IMR-90 (cell line): Measurements from ENCODE around the gene USP25. TPM values are rescaled to one million over a fixed set of nuclear protein-coding genes. Genes with fewer than 3 reads are reported as not detected.

Source experiments
- ATAC-seq: fragments of 200-7000 bp; cut with Tn5 transposase; 2 replicates; pipeline ENCODE4 v1.9.1; 2020; ENCODE audit warnings: low read depth, mild to moderate bottlenecking, moderate library complexity
- BruUV-seq: library from RNA; stranded (reverse); fragments of 400-500 nt; replicated peaks from 2 replicates; lab custom pipeline; 2021; lab: Mats Ljungman, UMichigan
- CTCF ChIA-PET: fragments of 300-600 bp; formaldehyde crosslinking; extraction: SDS; loops from one replicate; lab custom pipeline; 2021; ENCODE audit warnings: antibody characterized with exemption; lab: Yijun Ruan, JAX
- POLR2A ChIA-PET: fragments of 300-600 bp; sonication (Branson Sonifier 250); formaldehyde crosslinking; loops from one replicate; lab custom pipeline; 2022; ENCODE audit warnings: antibody characterized with exemption; ENCODE audit not compliant: unreplicated experiment; lab: Charles Lee
- DNase-seq: peaks from one replicate; pipeline ENCODE4 v3.0.0; 2013
- H2AFZ ChIP-seq: replicated peaks from 2 replicates; pipeline ENCODE3; 2013; ENCODE audit warnings: low read length, mild to moderate bottlenecking; ENCODE audit not compliant: poor library complexity
- H2AK5ac ChIP-seq: 2 replicates; pipeline ENCODE4 v1.6.1; 2013; ENCODE audit warnings: low read depth, low read length, inconsistent platforms
- H2AK9ac ChIP-seq: replicated peaks from 2 replicates; pipeline ENCODE3; 2013; ENCODE audit warnings: mild to moderate bottlenecking, low read depth, low read length, moderate library complexity; ENCODE audit not compliant: poor library complexity
- H2BK120ac ChIP-seq: 2 replicates; pipeline ENCODE4 v1.6.1; 2013; ENCODE audit warnings: low read depth, low read length, inconsistent platforms
- H2BK15ac ChIP-seq: 3 replicates; pipeline ENCODE4 v1.6.1; 2013; ENCODE audit warnings: low read depth, low read length, inconsistent platforms
- H2BK20ac ChIP-seq: 2 replicates; pipeline ENCODE4 v1.6.1; 2013; ENCODE audit warnings: low read depth, mild to moderate bottlenecking, inconsistent platforms, low read length, moderate library complexity
- H2BK5ac ChIP-seq: 2 replicates; pipeline ENCODE4 v1.6.1; 2013; ENCODE audit warnings: mild to moderate bottlenecking, low read depth, low read length, inconsistent platforms; ENCODE audit not compliant: poor library complexity, severe bottlenecking
- H3K14ac ChIP-seq: replicated peaks from 2 replicates; pipeline ENCODE4 v1.6.1; 2013; ENCODE audit warnings: low read depth, low read length, inconsistent platforms
- H3K18ac ChIP-seq: 2 replicates; pipeline ENCODE4 v1.6.1; 2013; ENCODE audit warnings: low read depth, low read length, control low read depth
- H3K23ac ChIP-seq: 2 replicates; pipeline ENCODE4 v1.6.1; 2013; ENCODE audit warnings: low read depth, low read length, inconsistent platforms
- H3K27ac ChIP-seq: 2 replicates; pipeline ENCODE4 v1.5.1; 2013; ENCODE audit warnings: mild to moderate bottlenecking, control low read depth, low read length; ENCODE audit not compliant: insufficient read depth
- H3K27me3 ChIP-seq: 2 replicates; pipeline ENCODE4 v1.6.1; 2013; ENCODE audit warnings: low read length; ENCODE audit not compliant: control insufficient read depth, insufficient read depth
- H3K36me3 ChIP-seq: 2 replicates; pipeline ENCODE4 v1.6.1; 2013; ENCODE audit warnings: low read length, mixed read lengths; ENCODE audit not compliant: control insufficient read depth, insufficient read depth
- H3K4ac ChIP-seq: 2 replicates; pipeline ENCODE4 v1.6.1; 2013; ENCODE audit warnings: low read depth, low read length, inconsistent platforms
- H3K4me1 ChIP-seq: 2 replicates; pipeline ENCODE4 v1.6.1; 2013; ENCODE audit warnings: low read length, mixed read lengths; ENCODE audit not compliant: control insufficient read depth, insufficient read depth
- H3K4me2 ChIP-seq: 2 replicates; pipeline ENCODE4 v1.6.1; 2013; ENCODE audit warnings: low read depth, mild to moderate bottlenecking, control low read depth, low read length, moderate library complexity
- H3K4me3 ChIP-seq: 2 replicates; pipeline ENCODE4 v1.5.1; 2013; ENCODE audit warnings: low read depth, mild to moderate bottlenecking, control low read depth, low read length, moderate library complexity; ENCODE audit not compliant: insufficient read depth
- H3K56ac ChIP-seq: 2 replicates; pipeline ENCODE4 v1.6.1; 2013; ENCODE audit warnings: low read length, inconsistent platforms; ENCODE audit not compliant: insufficient read depth; ENCODE audit errors: extremely low read depth
- H3K79me1 ChIP-seq, 2 experiments: 2 replicates each; pipeline ENCODE4 v1.6.1; 2013; ENCODE audit warnings: low read length in 2 of 2, inconsistent platforms in 1 of 2, low read depth in 1 of 2
- H3K9ac ChIP-seq: 2 replicates; pipeline ENCODE4 v1.6.1; 2013; ENCODE audit warnings: low read depth, low read length, control low read depth
- H3K9me1 ChIP-seq: 2 replicates; pipeline ENCODE4 v1.6.1; 2013; ENCODE audit warnings: low read length, inconsistent platforms; ENCODE audit not compliant: insufficient read depth
- H3K9me3 ChIP-seq: 2 replicates; pipeline ENCODE4 v1.6.1; 2013; ENCODE audit warnings: low read length; ENCODE audit not compliant: control insufficient read depth, insufficient read depth
- H4K20me1 ChIP-seq: 2 replicates; pipeline ENCODE4 v1.6.1; 2013; ENCODE audit warnings: low read length, inconsistent platforms; ENCODE audit not compliant: insufficient read depth
- H4K5ac ChIP-seq: 2 replicates; pipeline ENCODE4 v1.6.1; 2013; ENCODE audit warnings: mild to moderate bottlenecking, low read depth, low read length, control low read depth
- H4K8ac ChIP-seq, 2 experiments: 2 replicates each; pipeline ENCODE4 v1.6.1; 2013; ENCODE audit warnings: low read depth in 2 of 2, low read length in 2 of 2, control low read depth in 1 of 2, inconsistent platforms in 1 of 2
- H4K91ac ChIP-seq: 2 replicates; pipeline ENCODE4 v1.6.1; 2013; ENCODE audit warnings: low read depth, low read length, inconsistent platforms; ENCODE audit not compliant: insufficient read depth
- CEBPB ChIP-seq: IDR thresholded peaks from 2 replicates; pipeline ENCODE4 v1.6.1; 2012; ENCODE audit warnings: low read depth, low read length, improper control_type of control experiment
- ELK1 ChIP-seq: fragments of 150-350 bp; IDR thresholded peaks from 2 replicates; pipeline ENCODE4 v1.6.1; 2016; ENCODE audit warnings: low read depth, mild to moderate bottlenecking, low read length, moderate library complexity, borderline replicate concordance
- MAFK ChIP-seq: IDR thresholded peaks from 2 replicates; pipeline ENCODE4 v1.6.1; 2012; ENCODE audit warnings: low read depth, low read length, improper control_type of control experiment
- MXI1 ChIP-seq: IDR thresholded peaks from 2 replicates; pipeline ENCODE4 v1.6.1; 2012; ENCODE audit warnings: low read depth, mild to moderate bottlenecking, low read length, moderate library complexity, borderline replicate concordance
- NFE2L2 ChIP-seq: fragments of 150-350 bp; IDR thresholded peaks from 2 replicates; pipeline ENCODE4 v1.6.1; 2016; ENCODE audit warnings: low read depth, mild to moderate bottlenecking, low read length
- RFX5 ChIP-seq: IDR thresholded peaks from 2 replicates; pipeline ENCODE4 v1.8.0; 2012; ENCODE audit warnings: low read depth, mild to moderate bottlenecking, low read length, moderate library complexity
- WGBS, 2 experiments: methylation state at CpG; one replicate each; pipeline versions ENCODE4 v1.1.5 to v1.1.7; 2013; ENCODE audit warnings: missing lambda C conversion rate in 2 of 2; ENCODE audit not compliant: insufficient read length in 1 of 2; ENCODE audit errors: extremely low coverage in 2 of 2; 5-methylcytosine and 5-hydroxymethylcytosine counted together
- dilution Hi-C: fragments of 300-500 bp; cut with HindIII; formaldehyde crosslinking; loops from one replicate; pipeline ENCODE4 v1.14.3; 2018; ENCODE audit warnings: low sequenced_read_pairs; ENCODE audit not compliant: unreplicated experiment
- in situ Hi-C: fragments of 300-500 bp; cut with MboI; formaldehyde crosslinking; loops from 3 replicates; pipeline ENCODE4 v1.14.3; 2019; ENCODE audit warnings: low sequenced_read_pairs, inconsistent platforms, mixed read lengths
- intact Hi-C: fragments of 100-400 bp; cut with micrococcal nuclease; formaldehyde crosslinking; loops from 2 replicates; pipeline ENCODE4 v1.10.0; 2022
- polyA plus RNA-seq, 3 experiments: library from polyadenylated mRNA; depleted of rRNA; stranded (reverse); fragments of >200 nt; gene quantifications; 2 replicates each; pipeline ENCODE4 v1.2.3, GENCODE V29; 2012; ENCODE audit warnings: low replicate concordance in 1 of 3
- total RNA-seq: library from RNA; depleted of rRNA; stranded (reverse); fragments of >200 nt; gene quantifications from 2 replicates; pipeline ENCODE4 v1.2.3, GENCODE V29; 2012

Gene USP25
- total and polyA plus RNA-seq, 2 of the 4 experiments (the other 2 are of a cell fraction), result 9.3 to 23.3 TPM

GRCh38 chr21:15761507-15762100 lies 31.8 kb downstream of the USP25 start:
- Histone ChIP-seq H4K91ac (no peak overlapping the region), H3K4ac (no peak overlapping the region), H3K9me3 (no peaks in the 10 kb centered on the region), H2BK20ac (no peak overlapping the region), H3K4me2 (no peak overlapping the region), H4K8ac (no peak overlapping the region), H3K36me3 (no peaks in the 10 kb centered on the region), H2AFZ (no peak overlapping the region), H3K4me1 (no peaks in the 10 kb centered on the region; the same call in 1 of the 2 replicates), H2BK5ac (no peak overlapping the region), H2AK9ac (no peak overlapping the region), H4K20me1 (peaks cover 3% of the 10 kb centered on the region; the same call in 1 of the 2 replicates), H3K56ac (no peak overlapping the region), H3K27ac (no peak overlapping the region), H3K79me1 (peaks cover 29 to 47% of the 10 kb centered on the region in 2 experiments), H4K5ac (no peak overlapping the region), H2BK120ac (no peak overlapping the region), H3K14ac (no peak overlapping the region), H3K4me3 (no peak overlapping the region), H3K18ac (no peak overlapping the region), H2BK15ac (no peak overlapping the region), H3K9me1 (peaks cover 4% of the 10 kb centered on the region; the same call in 1 of the 2 replicates), H2AK5ac (no peak overlapping the region), H3K23ac (no peak overlapping the region), H3K9ac (no peak overlapping the region), H3K27me3 (no peaks in the 10 kb centered on the region)
- CTCF ChIA-PET, result no interaction called here
- POLR2A ChIA-PET, result no interaction called here
- no CpG with 5 or more reads among the region's 7 CpGs for WGBS, 2 experiments
- no peak for ATAC-seq
- DNase-seq, result no peak
- BruUV-seq, result no TSS peak
- in situ Hi-C loops (no loop called here), dilution Hi-C loops (no loop called here), intact Hi-C loops (no loop called here)
- TF ChIP-seq RFX5, result no peak
- TF ChIP-seq MAFK, result no peak
- TF ChIP-seq ELK1, result no peak
- TF ChIP-seq CEBPB, result no peak
- TF ChIP-seq NFE2L2, result no peak
- no peak for TF ChIP-seq MXI1
